HG03439 (cell line): ENCODE results near the gene YY1.
"Not testable (repeated sequence)": the region's sequence is repeated elsewhere in the genome, so short reads cannot be mapped to it uniquely, and the experiment has no call there.

Source experiments
- ATAC-seq: cut with Tn5 transposase; IDR thresholded peaks from one replicate; pipeline ENCODE4 v1.9.1; 2021; ENCODE audit warnings: mild to moderate bottlenecking, moderate library complexity; ENCODE audit not compliant: unreplicated experiment

YY1 gene

GRCh38 chr14:100213587-100213955, 25.4 kb upstream of the YY1 start:
- ATAC-seq, result no peak

- peak; percentile 87 for ATAC-seq
Measured at GRCh38 chr14:100213956-100214769, 24.8 kb upstream of the YY1 start.

GRCh38 chr14:100214770-100215083, 24.2 kb upstream of the YY1 start:
- ATAC-seq, result no peak

GRCh38 chr14:100215330-100215885, 23.5 kb upstream of the YY1 start:
- no peak for ATAC-seq

- ATAC-seq, result no peak
Measured at GRCh38 chr14:100219126-100219785, 19.7 kb upstream of the YY1 start.

GRCh38 chr14:100221533-100222223, 17.3 kb upstream of the YY1 start:
- peak; percentile 93 for ATAC-seq

- ATAC-seq, result no peak
Measured at GRCh38 chr14:100222224-100223093, 16.5 kb upstream of the YY1 start.

- ATAC-seq, result no peak
Measured at GRCh38 chr14:100223332-100224201, 15.4 kb upstream of the YY1 start.

- ATAC-seq, result no peak
Measured at GRCh38 chr14:100224229-100224866, 14.6 kb upstream of the YY1 start.

- ATAC-seq, result no peak
Measured at GRCh38 chr14:100225169-100225568, 13.8 kb upstream of the YY1 start.

GRCh38 chr14:100230361-100230760, 8.6 kb upstream of the YY1 start:
- ATAC-seq, result no peak

- no peak for ATAC-seq
Measured at GRCh38 chr14:100234511-100234910, 4.4 kb upstream of the YY1 start.

- ATAC-seq, result not testable (repeated sequence)
Measured at GRCh38 chr14:100236271-100236818, 2.6 kb upstream of the YY1 start.

GRCh38 chr14:100236881-100237280, 2.1 kb upstream of the YY1 start:
- ATAC-seq, result no peak

GRCh38 chr14:100237735-100238418, 1.1 kb upstream of the YY1 start:
- peak; percentile 18 for ATAC-seq

- peak; percentile 1 for ATAC-seq
Measured at GRCh38 chr14:100239211-100239839, 381 bp downstream of the YY1 start.

- ATAC-seq, result peak; percentile 39
Measured at GRCh38 chr14:100239840-100240667, 1.1 kb downstream of the YY1 start.
